Hepatocyte (in vitro differentiated cells): ENCODE data around the gene ETV3.

ENCODE experiments used
- CTCF ChIP-seq: fragments of 200-600 bp; sonication (generic); IDR thresholded peaks from 2 replicates; pipeline ENCODE4 v1.5.1; 2016; ENCODE audit warnings: antibody characterized with exemption, mild to moderate bottlenecking; ENCODE audit not compliant: poor library complexity
- EZH2 ChIP-seq: fragments of 200-600 bp; sonication (generic); IDR thresholded peaks from 2 replicates; pipeline ENCODE4 v1.6.1; 2016; ENCODE audit warnings: antibody characterized with exemption, mild to moderate bottlenecking, borderline replicate concordance
- EZH2phosphoT487 ChIP-seq: fragments of 200-600 bp; sonication (generic); IDR thresholded peaks from one replicate; pipeline ENCODE4 v1.6.1; 2018; ENCODE audit warnings: antibody characterized with exemption, mild to moderate bottlenecking, low read depth, moderate library complexity; ENCODE audit not compliant: unreplicated experiment, severe bottlenecking

GRCh38 chr1:157153746-157154145, 15.6 kb upstream of the ETV3 start:
- TF ChIP-seq CTCF (no peak), EZH2phosphoT487 (no peak), EZH2 (no peak)
